DOHH2 (cell line): ENCODE measurements around the gene SAE1.

Experiments used
- H3F3A ChIP-seq: fragments of 200-600 bp; sonication (generic), shearing (Covaris generic); 2 replicates; pipeline ENCODE4 v1.6.0; 2016; ENCODE audit warnings: antibody characterized with exemption, mild to moderate bottlenecking; ENCODE audit not compliant: control insufficient read depth, insufficient read depth
- H3K27ac ChIP-seq: fragments of 200-600 bp; sonication (generic); 2 replicates; pipeline ENCODE4 v1.5.1; 2014; ENCODE audit warnings: low read depth, mild to moderate bottlenecking, low read length, moderate library complexity
- H3K27me3 ChIP-seq: fragments of 200-600 bp; sonication (generic); 2 replicates; pipeline ENCODE4 v1.6.1; 2014; ENCODE audit warnings: mild to moderate bottlenecking, low read length, mixed read lengths; ENCODE audit not compliant: control insufficient read depth
- H3K36me3 ChIP-seq: fragments of 200-600 bp; sonication (generic); 2 replicates; pipeline ENCODE4 v1.6.1; 2014; ENCODE audit warnings: mild to moderate bottlenecking, low read length, moderate library complexity, mixed read lengths; ENCODE audit not compliant: control insufficient read depth
- H3K4me1 ChIP-seq: fragments of 200-600 bp; sonication (generic); 2 replicates; pipeline ENCODE4 v1.6.1; 2014; ENCODE audit warnings: mild to moderate bottlenecking, low read length, mixed read lengths; ENCODE audit not compliant: control insufficient read depth
- H3K4me2 ChIP-seq: fragments of 200-600 bp; sonication (generic); 2 replicates; pipeline ENCODE4 v1.6.0; 2014; ENCODE audit warnings: mild to moderate bottlenecking, low read length, moderate library complexity
- H3K4me3 ChIP-seq: fragments of 200-600 bp; sonication (generic); 2 replicates; pipeline ENCODE4 v1.5.1; 2014; ENCODE audit warnings: mild to moderate bottlenecking, low read length, mixed read lengths
- H3K79me2 ChIP-seq: fragments of 200-600 bp; sonication (generic); 2 replicates; pipeline ENCODE4 v1.6.1; 2014; ENCODE audit warnings: mild to moderate bottlenecking, low read length, mixed read lengths; ENCODE audit not compliant: control insufficient read depth
- H3K9me2 ChIP-seq: fragments of 200-600 bp; sonication (generic); replicated peaks from 2 replicates; pipeline ENCODE4 v1.6.1; 2014; ENCODE audit warnings: mild to moderate bottlenecking, low read length, mixed read lengths; ENCODE audit not compliant: control insufficient read depth
- H3K9me3 ChIP-seq: fragments of 200-600 bp; sonication (generic); 2 replicates; pipeline ENCODE4 v1.6.1; 2014; ENCODE audit warnings: antibody characterized with exemption, low read length, mixed read lengths; ENCODE audit not compliant: control insufficient read depth, insufficient read depth
- H4K20me1 ChIP-seq: fragments of 200-600 bp; sonication (generic); 2 replicates; pipeline ENCODE4 v1.6.0; 2014; ENCODE audit warnings: low read depth, mild to moderate bottlenecking, antibody characterized with exemption, low read length, moderate library complexity; ENCODE audit not compliant: control insufficient read depth, insufficient read depth
- CTCF ChIP-seq: fragments of 200-600 bp; sonication (generic); IDR thresholded peaks from one replicate; pipeline ENCODE4 v1.5.1; 2014; ENCODE audit warnings: antibody characterized with exemption, mild to moderate bottlenecking, low read depth, low read length; ENCODE audit not compliant: poor library complexity, severe bottlenecking
- EZH2phosphoT487 ChIP-seq: fragments of 200-600 bp; sonication (generic); IDR thresholded peaks from 2 replicates; pipeline ENCODE4 v1.6.1; 2017; ENCODE audit warnings: borderline replicate concordance, mild to moderate bottlenecking, antibody characterized with exemption, low read length, moderate library complexity, mixed read lengths

SAE1 gene

GRCh38 chr19:47179653-47180310 is 49.1 kb downstream of the SAE1 start:
- no peaks in the 10 kb centered on the region for H3K9me3 ChIP-seq
- TF ChIP-seq CTCF (no peak), EZH2phosphoT487 (no peak)
- no peaks in the 10 kb centered on the region for H3K4me1 ChIP-seq
- H3K79me2 ChIP-seq, result peaks cover 53% of the 10 kb centered on the region
- H3K4me3 ChIP-seq, result no peak overlapping the region
- no peaks in the 10 kb centered on the region for H3K27me3 ChIP-seq
- H4K20me1 ChIP-seq, result peaks cover 15% of the 10 kb centered on the region
- peaks cover 81% of the 10 kb centered on the region for H3K36me3 ChIP-seq
- H3F3A ChIP-seq, result peaks cover 17% of the 10 kb centered on the region
- no peak overlapping the region for H3K4me2 ChIP-seq
- H3K27ac ChIP-seq, result no peak overlapping the region
- no peaks in the 10 kb centered on the region for H3K9me2 ChIP-seq

- Histone ChIP-seq H3K9me3 (no peaks in the 10 kb centered on the region), H3K4me1 (peaks cover 6% of the 10 kb centered on the region; the same call in 1 of the 2 replicates), H3F3A (peaks cover 3% of the 10 kb centered on the region; the same call in 1 of the 2 replicates), H4K20me1 (0 out of 2 replicates have a peak, but pooled peaks cover 5% of the 10 kb centered on the region), H3K27me3 (no peaks in the 10 kb centered on the region), H3K79me2 (peaks cover 47% of the 10 kb centered on the region), H3K27ac (no peak overlapping the region), H3K9me2 (no peaks in the 10 kb centered on the region), H3K4me2 (no peak overlapping the region), H3K36me3 (peaks cover 81% of the 10 kb centered on the region), H3K4me3 (no peak overlapping the region)
- TF ChIP-seq CTCF, result no peak
These were observed 53.0 kb downstream of the SAE1 start for GRCh38 chr19:47183601-47184000.

- H3K79me2 ChIP-seq, result peaks cover 56% of the 10 kb centered on the region
- H3K36me3 ChIP-seq, result peaks cover 91% of the 10 kb centered on the region
These were observed 56.1 kb downstream of the SAE1 start for GRCh38 chr19:47186446-47187334.

More at GRCh38 chr19:47186446-47187334, 56.1 kb downstream of the SAE1 start:
- Histone ChIP-seq H3K9me3 (no peaks in the 10 kb centered on the region), H3K4me1 (peaks cover 6% of the 10 kb centered on the region; the same call in 1 of the 2 replicates), H3K9me2 (no peaks in the 10 kb centered on the region), H3F3A (peaks cover 3% of the 10 kb centered on the region; the same call in 1 of the 2 replicates), H4K20me1 (no peaks in the 10 kb centered on the region), H3K4me3 (no peak overlapping the region), H3K4me2 (no peak overlapping the region), H3K27me3 (no peaks in the 10 kb centered on the region), H3K27ac (no peak overlapping the region)
- TF ChIP-seq CTCF (no peak), EZH2phosphoT487 (no peak)
